GM18909 (cell line): ENCODE data around the gene PATJ.

Experiments
- ATAC-seq: cut with Tn5 transposase; IDR thresholded peaks from one replicate; pipeline ENCODE4 v1.9.1; 2021; ENCODE audit warnings: mild to moderate bottlenecking; ENCODE audit not compliant: unreplicated experiment, poor library complexity

PATJ gene

GRCh38 chr1:62227496-62227895 lies 485.2 kb downstream of the PATJ start:
- ATAC-seq, result no peak
